Lung microvascular endothelial cell (primary cell): ENCODE measurements around the gene WDR64. TPM values are rescaled to one million over a fixed set of nuclear protein-coding genes. Genes with fewer than 3 reads are reported as not detected.
A peak's percentile ranks its signal among the peaks of the same experiment; 100 is the strongest.

Experiments used
- DNase-seq, 2 donors: peaks; one replicate each; pipeline versions ENCODE4 v3.0.0 to v3.0.0-alpha.2; 2010; ENCODE audit warnings: low read depth in 2 of 2
- total RNA-seq: library from RNA; depleted of rRNA; stranded (reverse); fragments of >200 nt; gene quantifications from 2 replicates; pipeline ENCODE4 v1.2.1, GENCODE V29; 2014

The WDR64 gene
- total RNA-seq, 1 donor from 2014 or later: not detected

GRCh38 chr1:241837416-241837815 is 185.3 kb downstream of the WDR64 start:
- DNase-seq: no peak

- DNase-seq: peak in 1 of 2 donors; percentile 30
These were observed 185.8 kb downstream of the WDR64 start for GRCh38 chr1:241837901-241838300.

DNA sequence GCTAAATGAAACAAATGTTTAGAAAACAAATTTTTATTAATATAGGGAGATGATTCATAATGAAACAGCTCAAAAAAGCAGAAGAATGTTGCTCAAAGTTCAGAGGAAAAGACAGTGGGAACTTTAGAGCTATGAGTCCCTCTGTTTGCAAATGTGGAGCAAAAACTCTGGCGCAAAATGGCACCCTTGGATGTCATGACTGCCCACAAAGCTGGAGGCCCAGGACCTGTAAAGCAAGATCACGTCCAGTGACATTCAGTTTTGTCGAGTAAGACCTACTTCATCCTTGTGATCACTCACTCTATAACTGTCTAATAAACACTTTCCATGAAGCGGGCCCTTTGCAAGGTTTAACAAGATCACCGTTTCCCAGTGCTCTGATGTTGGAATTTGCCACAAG is 186.8 kb downstream of the WDR64 start:
- no peak for DNase-seq

DNA sequence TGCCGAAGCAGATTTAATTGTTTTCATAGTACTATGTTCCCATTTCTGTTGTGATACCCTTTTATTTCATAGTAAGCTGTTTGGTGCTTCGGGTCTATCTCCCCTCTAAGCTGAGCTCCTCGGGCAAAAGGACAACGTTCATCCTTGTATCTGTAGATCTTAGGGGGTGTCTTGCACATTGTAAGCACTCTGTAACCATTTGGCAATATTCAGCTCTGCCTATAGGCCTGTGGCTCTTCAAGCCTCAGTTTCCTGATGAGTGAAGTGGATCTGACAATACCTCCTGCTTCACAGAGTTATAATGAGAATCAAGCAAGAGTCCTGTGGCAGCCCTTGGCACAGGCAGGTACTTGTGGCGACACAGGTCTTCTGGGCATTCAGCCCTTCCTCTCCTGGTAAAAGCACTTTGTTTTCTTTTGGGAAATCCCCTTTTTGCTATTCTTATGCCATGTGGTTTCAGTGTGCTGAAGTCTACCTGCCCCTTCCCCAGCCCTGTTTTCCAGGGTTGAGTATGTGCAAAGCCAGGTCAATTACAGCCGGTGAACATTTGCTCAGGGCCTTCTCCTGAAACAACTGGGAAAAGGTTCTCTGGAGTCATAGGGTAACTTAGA is 187.4 kb downstream of the WDR64 start:
- no peak for DNase-seq

DNA sequence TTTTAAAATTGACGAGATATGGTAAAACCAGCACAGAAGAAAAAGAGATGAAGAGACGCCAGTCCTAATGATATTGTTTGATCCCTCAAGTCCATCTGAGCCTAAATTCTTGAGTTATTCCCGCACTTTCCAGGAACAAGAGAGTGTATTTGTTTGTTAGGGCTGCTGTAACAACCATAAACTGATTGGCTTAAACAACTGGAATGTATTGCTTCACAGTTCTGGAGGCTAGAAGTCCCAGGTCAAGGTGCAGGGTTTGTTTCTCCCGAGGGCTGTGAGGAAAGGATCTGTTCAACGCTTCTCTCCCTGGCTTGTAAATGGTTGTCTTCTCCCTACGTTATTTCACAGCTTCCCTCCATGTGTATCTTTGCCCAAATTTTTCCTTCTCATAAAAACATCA is 188.1 kb downstream of the WDR64 start:
- no peak for DNase-seq

DNA sequence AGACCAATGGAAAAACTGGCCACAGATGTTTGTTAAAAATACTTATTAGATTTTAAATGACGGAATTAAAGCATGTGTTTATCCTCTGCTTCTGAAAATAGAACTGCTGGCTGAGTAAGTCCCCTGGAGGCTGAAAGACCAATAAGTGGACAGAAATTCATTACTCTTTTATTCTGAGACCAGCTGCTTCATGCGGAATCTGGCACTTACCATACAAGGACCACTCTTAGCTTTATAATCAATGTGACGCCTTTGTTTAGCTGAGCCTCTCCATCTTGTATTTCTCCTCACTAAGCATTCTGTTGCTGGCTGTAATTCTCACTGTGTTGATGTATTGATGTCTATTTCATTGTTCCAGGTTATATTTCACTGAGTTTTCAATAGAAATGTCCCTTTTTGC is 189.6 kb downstream of the WDR64 start:
- DNase-seq: no peak

DNA sequence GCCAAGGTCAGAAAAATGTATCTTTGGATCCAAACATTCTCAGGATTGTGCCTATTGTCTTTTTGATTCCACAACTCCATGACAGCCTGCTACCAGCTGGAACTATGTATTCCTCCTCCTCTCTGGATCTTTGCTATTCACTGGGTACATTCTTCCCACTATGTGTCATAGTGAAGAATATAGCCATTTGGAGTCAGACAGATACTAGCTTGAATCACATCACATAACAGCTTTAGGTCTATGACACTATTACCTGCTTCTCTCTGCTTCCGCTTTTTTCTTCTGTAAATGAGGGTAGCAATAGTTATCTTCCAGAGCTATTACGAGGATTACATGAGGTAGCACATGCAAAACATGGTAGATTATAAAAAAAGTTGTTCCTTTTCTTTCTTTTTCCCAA is 190.5 kb downstream of the WDR64 start:
- no peak for DNase-seq

DNA sequence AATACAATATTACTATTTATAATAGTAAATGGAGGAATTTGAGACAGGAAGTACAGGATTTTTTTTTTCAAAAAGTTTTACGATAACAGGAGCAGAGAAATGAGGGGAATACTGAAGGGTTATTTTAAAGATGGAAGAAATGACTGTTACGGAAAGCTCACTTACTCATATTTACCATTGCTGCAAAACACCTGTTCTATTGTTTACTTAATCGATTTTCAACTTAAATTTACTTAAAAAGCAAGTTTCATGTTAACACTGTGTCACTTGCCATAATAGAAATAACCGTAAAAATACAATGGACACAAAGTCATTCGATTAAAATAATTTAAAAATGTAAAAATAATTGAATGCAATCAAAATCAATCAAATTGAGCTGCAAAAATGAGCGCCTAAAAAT is 192.5 kb downstream of the WDR64 start:
- DNase-seq: no peak

GRCh38 chr1:241846375-241846774 is 194.3 kb downstream of the WDR64 start:
- no peak for DNase-seq

DNA sequence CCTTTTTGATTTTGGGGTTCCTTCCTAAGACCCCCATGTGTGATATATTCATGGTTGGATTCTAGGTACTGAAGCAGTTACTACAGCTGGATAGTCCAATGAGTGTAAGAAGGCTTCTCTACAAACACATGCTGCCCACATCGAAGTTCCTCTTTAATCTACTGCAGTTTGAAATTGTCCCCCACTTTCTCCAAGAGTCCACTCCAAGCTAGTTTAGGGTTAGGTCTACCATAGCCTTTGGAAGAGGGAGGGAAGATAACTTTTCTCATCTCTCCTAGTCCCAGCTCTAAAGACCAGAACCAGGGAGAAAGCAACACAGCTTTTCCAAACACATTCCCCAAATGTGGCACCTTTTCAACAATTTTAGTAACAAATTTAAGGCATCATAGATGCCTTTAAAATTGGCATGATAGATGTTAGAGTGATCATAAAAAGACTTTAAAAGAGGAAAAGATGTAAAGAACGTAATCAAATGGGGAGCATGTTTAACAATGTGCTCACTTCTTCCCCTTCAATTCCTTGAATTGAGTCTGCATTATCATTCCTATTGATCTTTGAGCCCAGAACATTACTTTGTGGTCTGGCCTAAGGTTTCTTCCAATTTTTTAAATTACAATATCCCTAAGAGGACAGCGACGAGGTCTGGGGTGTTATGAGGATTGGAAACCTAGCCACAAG is 194.9 kb downstream of the WDR64 start:
- DNase-seq: no peak

GRCh38 chr1:241847540-241847795 is 195.4 kb downstream of the WDR64 start:
- no peak for DNase-seq

DNA sequence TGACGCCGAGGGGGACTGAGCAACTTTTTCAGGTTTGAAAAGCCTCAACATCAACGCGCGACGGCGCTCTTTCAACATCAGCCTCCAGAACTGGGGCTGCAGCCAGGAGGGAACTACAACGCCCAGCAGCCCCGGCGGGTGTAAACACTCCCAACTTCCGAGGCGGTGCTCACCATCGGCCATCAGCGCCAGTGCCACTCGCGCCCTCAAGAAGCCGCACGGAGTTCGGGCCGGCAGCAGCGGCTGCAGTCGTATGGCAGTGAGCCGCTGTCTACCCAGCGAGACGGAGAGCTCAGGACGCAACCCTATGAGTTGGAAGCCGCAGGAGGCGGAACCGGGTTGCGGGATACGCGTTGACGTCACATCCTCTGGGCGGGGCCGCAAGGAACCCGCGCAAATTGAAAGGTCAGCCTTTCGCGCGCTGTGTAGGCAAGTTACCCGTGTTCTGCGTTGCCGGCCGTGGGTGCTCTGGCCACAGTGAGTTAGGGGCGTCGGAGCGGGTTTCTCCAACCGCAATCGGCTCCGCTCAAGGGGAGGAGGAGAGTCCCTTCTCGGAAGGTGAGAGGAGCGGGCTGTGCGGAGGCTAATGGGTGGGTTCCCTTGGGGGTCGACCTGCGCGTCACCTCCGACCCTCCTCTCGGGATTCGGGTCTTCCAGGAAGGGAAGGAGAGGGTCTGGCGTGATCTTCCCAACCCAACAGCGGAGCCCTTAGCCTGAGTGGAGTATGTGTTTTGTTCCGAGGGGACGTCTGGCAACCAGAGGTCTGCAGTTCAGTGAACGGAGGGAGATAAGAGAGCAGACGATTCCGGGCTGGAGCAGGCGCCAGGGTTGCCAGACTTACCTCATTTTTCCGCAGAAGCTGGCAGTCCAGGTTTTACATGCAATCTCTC is 196.0 kb downstream of the WDR64 start, which contains the start of gene EXO1:
TSS of gene EXO1 (plus strand) at position 409 of the 890 bp plus-strand sequence. CDS start 2,222 bp downstream, outside the sequence.
- DNase-seq: peak; percentile 90

GRCh38 chr1:241848686-241849344 is 196.7 kb downstream of the WDR64 start:
- no peak for DNase-seq

GRCh38 chr1:241849345-241849695 is 197.2 kb downstream of the WDR64 start:
- DNase-seq: no peak

Other genes with a start within 250 kb of the WDR64 start
- gene FH, start 132.5 kb upstream of the WDR64 start, total RNA-seq: 52.2 and 76.5 TPM in 2 replicates
- gene KMO, start 119.9 kb upstream of the WDR64 start, total RNA-seq: not detected in 2 replicates
- gene CHML, start 11.9 kb upstream of the WDR64 start, total RNA-seq: 8.9 and 9.9 TPM in 2 replicates
- gene OPN3, start 11.9 kb upstream of the WDR64 start, total RNA-seq: 10.9 and 26.2 TPM in 2 replicates
- gene EXO1, start 195.9 kb downstream of the WDR64 start, total RNA-seq: 1.4 and 4.8 TPM in 2 replicates